BLaER1 (cell line): ENCODE results near the gene MDM4.

ENCODE experiments used
- H3K27ac ChIP-seq: shearing (Covaris generic); formaldehyde crosslinking; 2 replicates; pipeline ENCODE4 v1.8.1; 2022
- H3K27me3 ChIP-seq: shearing (Covaris generic); formaldehyde crosslinking; 2 replicates; pipeline ENCODE4 v1.8.1; 2022
- H3K36me3 ChIP-seq: shearing (Covaris generic); formaldehyde crosslinking; 2 replicates; pipeline ENCODE4 v1.8.1; 2022
- H3K4me1 ChIP-seq: shearing (Covaris generic); formaldehyde crosslinking; 2 replicates; pipeline ENCODE4 v1.8.1; 2022
- H3K4me2 ChIP-seq: shearing (Covaris generic); formaldehyde crosslinking; 2 replicates; pipeline ENCODE4 v1.8.1; 2022
- H3K4me3 ChIP-seq: shearing (Covaris generic); formaldehyde crosslinking; 2 replicates; pipeline ENCODE4 v1.8.1; 2022
- H3K9ac ChIP-seq: shearing (Covaris generic); formaldehyde crosslinking; 2 replicates; pipeline ENCODE4 v1.8.1; 2022
- H3K9me3 ChIP-seq: shearing (Covaris generic); formaldehyde crosslinking; 2 replicates; pipeline ENCODE4 v1.8.1; 2022
- H4K20me1 ChIP-seq: shearing (Covaris generic); formaldehyde crosslinking; 2 replicates; pipeline ENCODE4 v1.8.1; 2022
- Cebpa-rat ChIP-seq: shearing (Covaris generic); IDR thresholded peaks from 2 replicates; pipeline ENCODE4 v1.8.1; 2022

The MDM4 gene

DNA sequence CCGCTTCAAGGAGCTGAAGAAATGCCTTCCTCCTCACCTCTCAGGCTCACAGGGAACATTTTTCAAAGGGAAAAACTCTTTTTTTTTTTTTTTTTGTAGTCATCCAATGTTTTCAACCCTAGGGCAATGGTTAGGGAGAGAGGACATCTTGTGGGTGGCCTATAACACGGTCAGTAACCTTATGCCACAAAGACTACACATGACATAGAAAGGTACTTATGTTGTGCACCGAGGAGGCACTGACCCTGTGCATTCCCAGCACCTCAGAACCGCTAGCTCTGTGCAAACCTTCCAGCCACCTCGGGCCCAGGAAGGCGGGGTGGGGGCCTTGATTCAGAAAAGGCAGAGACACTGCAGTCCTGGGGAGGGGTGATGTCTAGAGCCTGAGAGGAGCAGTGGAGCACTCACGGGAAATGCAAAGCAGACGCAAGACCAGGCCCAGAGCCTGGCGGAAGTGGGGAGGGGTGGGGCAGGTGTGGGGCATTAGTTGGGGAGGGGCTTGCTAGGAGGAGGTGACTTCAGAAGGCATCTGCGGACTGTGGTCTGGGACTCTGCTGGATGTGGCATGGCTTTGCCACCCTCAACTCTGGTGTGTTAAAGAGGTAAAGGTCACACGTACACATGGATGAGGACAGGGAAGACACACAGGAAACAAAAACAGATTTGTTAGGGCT, 68.6 kb downstream of the MDM4 start:
- Histone ChIP-seq H3K9ac (0 out of 2 replicates have a peak overlapping the region, but pooled peaks have one; percentile 24), H3K27ac (peak overlapping the region; percentile 46; the same call in 1 of the 2 replicates), H3K36me3 (no peaks in the 10 kb centered on the region), H3K4me1 (peaks cover 41% of the 10 kb centered on the region), H3K27me3 (no peaks in the 10 kb centered on the region), H3K4me3 (no peak overlapping the region), H3K9me3 (no peaks in the 10 kb centered on the region), H4K20me1 (no peaks in the 10 kb centered on the region), H3K4me2 (peak overlapping the region; percentile 75)
- no peak for TF ChIP-seq Cebpa-rat

DNA sequence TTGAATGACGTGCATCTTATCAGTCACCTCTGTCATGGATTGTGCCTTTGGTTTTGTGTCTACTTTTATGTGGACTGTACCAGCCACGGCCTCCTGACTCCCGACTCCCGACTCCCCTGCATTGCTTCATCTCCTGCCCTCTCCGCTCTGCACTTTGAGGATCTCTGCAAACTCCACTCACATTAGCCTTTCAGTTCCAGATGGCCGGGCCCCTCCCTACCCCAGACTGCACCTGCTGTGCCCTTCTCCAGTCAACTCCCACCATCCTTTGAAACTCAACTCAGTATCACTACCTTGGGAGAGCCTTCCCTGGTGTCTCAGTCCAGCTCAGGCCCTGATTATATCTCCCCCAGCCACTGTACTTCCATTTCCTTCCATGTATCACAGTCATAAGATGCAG, 71.4 kb downstream of the MDM4 start:
- no peak for TF ChIP-seq Cebpa-rat
- H3K9me3 ChIP-seq, result no peaks in the 10 kb centered on the region
- H3K9ac ChIP-seq, result no peak overlapping the region
- no peak overlapping the region for H3K27ac ChIP-seq
- H3K4me1 ChIP-seq, result peaks cover 27% of the 10 kb centered on the region
- no peaks in the 10 kb centered on the region for H4K20me1 ChIP-seq
- no peak overlapping the region for H3K4me3 ChIP-seq
- no peaks in the 10 kb centered on the region for H3K27me3 ChIP-seq
- peak overlapping the region; percentile 47 for H3K4me2 ChIP-seq
- no peaks in the 10 kb centered on the region for H3K36me3 ChIP-seq

DNA sequence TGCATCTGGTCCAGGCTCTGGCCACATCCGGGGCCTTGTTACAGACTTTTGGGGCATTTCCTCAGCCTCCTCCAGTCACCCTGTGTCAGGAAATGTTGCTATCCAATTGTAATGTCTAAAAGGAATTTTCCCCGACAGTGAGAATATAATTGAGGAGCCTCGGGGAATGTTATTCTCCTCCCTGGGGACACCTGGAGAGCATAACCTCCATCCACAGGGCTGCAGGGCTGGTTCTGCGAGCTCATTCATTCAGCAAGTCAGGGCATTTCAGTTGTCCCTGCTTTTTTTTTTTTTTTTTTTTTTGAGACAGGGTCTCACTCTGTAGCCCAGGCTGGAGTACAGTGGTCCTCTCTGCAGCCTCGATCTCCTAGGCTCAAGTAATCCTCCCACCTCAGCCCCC, 72.6 kb downstream of the MDM4 start:
- H3K27me3 ChIP-seq, result no peaks in the 10 kb centered on the region
- no peak overlapping the region for H3K9ac ChIP-seq
- H3K4me3 ChIP-seq, result no peak overlapping the region
- peaks cover 27% of the 10 kb centered on the region for H3K4me1 ChIP-seq
- no peak overlapping the region for H3K27ac ChIP-seq
- no peaks in the 10 kb centered on the region for H4K20me1 ChIP-seq
- no peak for TF ChIP-seq Cebpa-rat
- no peaks in the 10 kb centered on the region for H3K9me3 ChIP-seq
- H3K36me3 ChIP-seq, result no peaks in the 10 kb centered on the region
- H3K4me2 ChIP-seq, result no peak overlapping the region

DNA sequence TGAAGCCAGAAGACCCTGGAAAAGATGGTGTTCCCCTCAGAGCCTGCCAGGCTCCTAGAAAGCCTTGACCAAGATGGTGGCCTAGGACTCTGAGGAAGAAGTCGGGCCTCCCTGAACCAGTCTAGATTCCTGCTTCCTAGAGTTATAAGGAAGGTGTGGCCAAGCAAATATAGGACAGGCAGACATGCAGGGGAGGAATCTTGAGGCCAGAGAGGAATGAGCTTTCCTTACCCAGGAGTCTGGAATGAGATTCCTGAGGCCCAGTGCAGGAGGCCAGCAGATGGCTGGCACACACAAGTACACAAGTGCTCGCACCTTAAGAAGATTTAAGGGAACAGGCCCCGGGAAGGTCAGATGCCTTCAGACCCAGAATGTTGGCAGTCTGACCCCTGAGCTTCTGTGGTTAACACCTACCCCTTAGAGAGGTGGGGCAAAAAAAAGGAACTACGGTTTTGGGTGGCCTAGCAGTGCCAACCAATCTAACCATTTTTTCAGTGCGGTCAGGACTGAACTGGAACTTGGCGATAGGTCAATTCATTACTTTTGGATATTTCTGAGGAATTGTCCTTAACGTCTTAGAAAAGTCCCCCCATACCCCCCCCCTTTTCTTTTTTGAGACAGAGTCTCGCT, 73.3 kb downstream of the MDM4 start:
- no peak for TF ChIP-seq Cebpa-rat

DNA sequence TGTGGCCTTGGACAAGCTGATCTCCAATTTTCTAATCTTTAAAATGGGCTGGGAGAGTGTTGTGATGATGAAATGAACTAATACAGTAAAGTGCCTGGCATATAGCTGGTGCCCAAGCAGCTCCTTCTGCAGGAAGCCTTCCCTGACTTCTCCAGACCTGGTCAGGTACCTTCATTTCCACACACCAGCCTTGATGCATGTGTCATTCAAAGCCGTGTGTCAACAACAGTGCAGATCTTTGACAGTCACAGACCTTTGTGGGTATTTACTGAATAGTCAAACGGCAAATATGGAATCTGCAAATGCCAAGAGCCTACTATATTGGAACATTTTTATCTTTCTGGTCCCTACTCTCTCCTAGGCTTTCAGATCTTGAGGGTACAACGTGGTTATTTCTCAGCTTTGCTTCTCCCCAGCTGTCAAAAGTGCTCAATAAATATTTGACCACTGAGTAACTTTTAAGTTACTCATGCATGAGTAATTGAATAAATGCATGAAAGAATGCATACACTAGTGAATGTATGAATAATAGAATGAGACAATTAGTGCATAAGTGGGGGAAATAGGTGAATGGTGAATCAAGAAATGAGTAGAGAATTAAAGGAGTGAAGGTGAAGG, 75.4 kb downstream of the MDM4 start:
- no peak overlapping the region for H3K27ac ChIP-seq
- H3K9me3 ChIP-seq, result no peaks in the 10 kb centered on the region
- no peaks in the 10 kb centered on the region for H4K20me1 ChIP-seq
- H3K4me1 ChIP-seq, result peaks cover 10% of the 10 kb centered on the region
- H3K27me3 ChIP-seq, result no peaks in the 10 kb centered on the region
- H3K4me2 ChIP-seq, result no peak overlapping the region
- no peak overlapping the region for H3K9ac ChIP-seq
- TF ChIP-seq Cebpa-rat, result no peak
- no peak overlapping the region for H3K4me3 ChIP-seq
- no peaks in the 10 kb centered on the region for H3K36me3 ChIP-seq

More for the DNA sequence above, 73.3 kb downstream of the MDM4 start:
- Histone ChIP-seq H4K20me1 (no peaks in the 10 kb centered on the region), H3K27me3 (no peaks in the 10 kb centered on the region), H3K4me3 (no peak overlapping the region), H3K36me3 (no peaks in the 10 kb centered on the region), H3K9ac (no peak overlapping the region), H3K27ac (no peak overlapping the region), H3K4me1 (peaks cover 21% of the 10 kb centered on the region), H3K9me3 (no peaks in the 10 kb centered on the region), H3K4me2 (no peak overlapping the region)

DNA sequence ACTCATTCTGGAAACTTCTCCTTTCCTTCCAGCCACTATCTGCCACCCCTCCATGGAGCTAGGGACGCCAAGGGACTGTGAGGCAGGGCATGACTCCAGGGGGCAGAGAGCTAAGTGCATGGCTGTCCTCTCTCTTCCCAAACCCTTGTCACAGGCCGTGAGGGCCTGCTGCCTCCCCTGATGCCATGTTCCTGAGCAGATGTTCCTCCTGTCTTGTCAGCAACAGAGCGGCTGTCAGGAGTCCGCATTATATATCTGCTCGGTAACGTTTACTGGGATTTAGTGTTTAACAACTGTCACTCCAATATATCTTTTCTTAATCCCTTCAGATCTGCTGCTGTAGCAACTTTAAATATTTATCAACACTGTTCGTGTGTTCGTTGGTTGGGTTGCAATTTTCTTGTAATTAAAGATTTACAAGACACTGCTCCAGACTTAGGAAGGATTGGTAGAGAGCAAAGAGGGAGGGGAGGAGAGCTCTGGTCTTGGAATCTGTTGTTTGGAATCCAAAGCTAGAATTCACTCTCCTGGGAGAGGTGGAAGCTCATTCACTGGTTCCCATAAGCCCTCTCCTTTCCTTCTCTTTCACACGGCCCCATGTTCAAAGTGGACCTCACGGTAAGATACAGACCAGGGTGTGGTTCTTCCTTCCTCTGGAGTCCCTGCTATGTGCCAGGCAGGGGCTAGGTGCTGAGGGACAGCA, 76.2 kb downstream of the MDM4 start:
- H3K4me1 ChIP-seq, result peaks cover 6% of the 10 kb centered on the region
- no peaks in the 10 kb centered on the region for H3K9me3 ChIP-seq
- H3K36me3 ChIP-seq, result no peaks in the 10 kb centered on the region
- H4K20me1 ChIP-seq, result no peaks in the 10 kb centered on the region
- no peak overlapping the region for H3K9ac ChIP-seq
- no peak overlapping the region for H3K4me3 ChIP-seq
- no peak overlapping the region for H3K27ac ChIP-seq
- no peaks in the 10 kb centered on the region for H3K27me3 ChIP-seq
- H3K4me2 ChIP-seq, result no peak overlapping the region
- TF ChIP-seq Cebpa-rat, result no peak

DNA sequence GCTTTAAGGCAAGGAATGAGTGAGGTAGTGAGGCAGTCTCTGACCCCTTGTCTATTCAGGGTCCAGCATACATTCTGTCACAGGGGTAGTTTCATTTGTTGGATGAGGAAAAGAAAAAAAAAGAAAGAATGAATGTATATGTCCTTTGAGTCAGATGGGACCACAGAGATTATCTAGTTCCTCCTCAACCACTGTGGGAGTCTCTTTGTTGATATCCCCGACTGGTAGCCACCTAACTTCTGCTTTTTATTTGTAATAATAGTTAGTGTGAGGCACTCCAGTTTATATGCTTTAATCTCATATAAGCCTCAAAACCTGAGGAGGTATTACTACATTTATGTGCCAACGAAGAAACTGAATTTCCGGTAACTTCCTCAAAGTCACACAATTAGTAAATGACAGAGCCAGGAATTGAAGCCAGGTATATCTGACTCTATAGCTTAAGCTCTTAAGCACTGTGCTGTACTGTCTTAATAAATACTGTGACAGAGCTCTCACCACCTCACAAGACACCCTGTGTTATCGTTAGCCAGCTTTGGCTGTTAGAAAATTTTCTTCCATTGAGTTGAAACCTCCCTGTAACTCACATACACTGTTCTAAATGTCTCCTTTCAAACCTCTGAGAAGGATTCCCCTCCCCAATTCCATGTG, 82.2 kb downstream of the MDM4 start:
- Histone ChIP-seq H3K27me3 (no peaks in the 10 kb centered on the region), H3K9me3 (no peaks in the 10 kb centered on the region), H3K4me3 (no peak overlapping the region), H3K36me3 (no peaks in the 10 kb centered on the region), H3K9ac (no peak overlapping the region), H3K4me2 (no peak overlapping the region), H4K20me1 (no peaks in the 10 kb centered on the region), H3K27ac (no peak overlapping the region), H3K4me1 (no peaks in the 10 kb centered on the region; the same call in 1 of the 2 replicates)
- no peak for TF ChIP-seq Cebpa-rat

DNA sequence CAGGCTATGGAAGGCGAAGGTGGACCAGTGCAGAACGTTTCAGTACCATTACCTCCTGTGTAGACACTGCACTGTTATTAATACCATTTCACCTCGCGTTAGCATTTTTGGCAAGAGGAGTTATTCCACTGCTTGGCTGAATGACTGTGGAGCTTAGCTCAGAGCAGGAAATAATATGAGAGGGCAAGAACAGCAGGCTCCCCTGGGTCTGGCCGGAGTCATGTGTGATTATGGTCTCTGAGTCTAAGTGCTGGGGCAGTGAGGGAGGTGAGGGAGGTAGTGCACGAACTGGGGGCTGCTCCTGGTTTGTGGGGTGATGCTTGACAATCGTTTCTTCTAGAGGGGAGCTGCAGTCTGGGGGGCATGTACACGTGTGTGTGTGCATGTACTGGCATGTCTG, 82.9 kb downstream of the MDM4 start:
- Histone ChIP-seq H3K27me3 (no peaks in the 10 kb centered on the region), H3K4me1 (no peaks in the 10 kb centered on the region; the same call in 1 of the 2 replicates), H3K9ac (no peak overlapping the region), H3K36me3 (no peaks in the 10 kb centered on the region), H3K9me3 (no peaks in the 10 kb centered on the region), H3K27ac (no peak overlapping the region), H4K20me1 (no peaks in the 10 kb centered on the region), H3K4me3 (no peak overlapping the region), H3K4me2 (no peak overlapping the region)
- no peak for TF ChIP-seq Cebpa-rat

DNA sequence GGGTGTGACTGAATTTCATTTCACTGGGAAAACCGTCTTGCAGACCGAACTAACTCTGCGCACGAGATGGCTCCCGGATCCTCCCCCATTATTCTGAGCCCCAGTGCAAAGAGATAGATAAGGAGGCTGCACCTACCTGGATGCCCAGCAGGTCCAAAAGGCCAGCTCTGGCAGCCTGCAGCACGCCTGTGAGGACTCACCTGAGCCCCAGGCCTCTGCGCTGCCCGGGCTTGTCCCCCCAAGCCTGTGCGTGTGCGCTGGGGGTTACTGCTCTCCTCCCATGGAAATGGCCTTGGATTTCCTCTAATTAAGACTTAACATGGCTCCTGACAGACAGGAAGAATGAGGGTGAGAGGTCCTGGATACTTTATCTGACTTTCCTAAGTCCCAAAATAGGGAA, 83.4 kb downstream of the MDM4 start:
- H3K27ac ChIP-seq, result no peak overlapping the region
- TF ChIP-seq Cebpa-rat, result no peak
- H3K27me3 ChIP-seq, result no peaks in the 10 kb centered on the region
- no peaks in the 10 kb centered on the region for H3K36me3 ChIP-seq
- H3K4me1 ChIP-seq, result no peaks in the 10 kb centered on the region; the same call in 1 of the 2 replicates
- no peak overlapping the region for H3K4me3 ChIP-seq
- H4K20me1 ChIP-seq, result no peaks in the 10 kb centered on the region
- no peak overlapping the region for H3K9ac ChIP-seq
- no peaks in the 10 kb centered on the region for H3K9me3 ChIP-seq
- H3K4me2 ChIP-seq, result no peak overlapping the region
